SK-N-SH (cell line): Measurements from ENCODE around the gene TXNDC17. TPM values are rescaled to one million over a fixed set of nuclear protein-coding genes. Genes with fewer than 3 reads are reported as not detected.

Experiments
- CTCF ChIA-PET: fragments of 300-600, 350-600 bp; formaldehyde crosslinking; extraction: SDS; loops from one replicate; lab custom pipeline; 2021; lab: Yijun Ruan, JAX
- POLR2A ChIA-PET: fragments of 350-600 bp; sonication (Branson Sonifier 250); formaldehyde crosslinking; extraction: SDS; loops from one replicate; lab custom pipeline; 2020; ENCODE audit warnings: antibody characterized with exemption, inconsistent platforms; lab: Yijun Ruan, JAX
- DNase-seq: peaks from one replicate; pipeline ENCODE4 v3.0.0; 2012
- H2AFZ ChIP-seq: fragments of 200-600 bp; sonication (generic); 2 replicates; pipeline ENCODE4 v1.8.1; 2016; ENCODE audit warnings: antibody characterized with exemption, mild to moderate bottlenecking, low read depth
- H3F3A ChIP-seq: fragments of 200-600 bp; sonication (generic); replicated peaks from 2 replicates; pipeline ENCODE3; 2016; ENCODE audit warnings: antibody characterized with exemption, mild to moderate bottlenecking; ENCODE audit not compliant: insufficient read depth
- H3K27ac ChIP-seq, 2 experiments: fragments of 200-500 bp in 1 of 2; fragments of 200-600 bp in 1 of 2; sonication (Bioruptor generic) in 1 of 2; sonication (generic), shearing (Covaris generic) in 1 of 2; 2 replicates each; pipeline versions ENCODE4 v1.5.1 to v1.6.1; 2014 to 2016; ENCODE audit warnings: low read depth in 2 of 2, inconsistent platforms in 1 of 2, low read length in 1 of 2, mild to moderate bottlenecking in 1 of 2, mixed read lengths in 1 of 2
- H3K27me3 ChIP-seq: fragments of 200-600 bp; sonication (generic), shearing (Covaris generic); 2 replicates; pipeline ENCODE4 v1.6.1; 2016; ENCODE audit warnings: mixed run types; ENCODE audit not compliant: insufficient read depth
- H3K36me3 ChIP-seq, 2 experiments: fragments of 200-500 bp in 1 of 2; fragments of 200-600 bp in 1 of 2; sonication (Bioruptor generic) in 1 of 2; sonication (generic) in 1 of 2; replicated peaks in 1 of 2; 2 replicates each; pipeline versions ENCODE3 to v1.5.1; 2014 to 2016; ENCODE audit warnings: low read length in 1 of 2, mild to moderate bottlenecking in 1 of 2; ENCODE audit not compliant: insufficient read depth in 2 of 2, control insufficient read depth in 1 of 2
- H3K4me1 ChIP-seq, 2 experiments: fragments of 200-500 bp in 1 of 2; fragments of 200-600 bp in 1 of 2; sonication (Bioruptor generic) in 1 of 2; sonication (generic), shearing (Covaris generic) in 1 of 2; 2 replicates each; pipeline versions ENCODE4 v1.5.1 to v1.6.1; 2014 to 2016; ENCODE audit warnings: low read depth in 1 of 2, low read length in 1 of 2, mixed run types in 1 of 2; ENCODE audit not compliant: insufficient read depth in 2 of 2, control insufficient read depth in 1 of 2
- H3K4me2 ChIP-seq: fragments of 200-600 bp; sonication (generic), shearing (Covaris generic); 2 replicates; pipeline ENCODE4 v1.6.1; 2017; ENCODE audit warnings: mixed run types
- H3K4me3 ChIP-seq, 2 experiments: fragments of 200-500 bp in 1 of 2; fragments of 200-600 bp in 1 of 2; sonication (Bioruptor generic) in 1 of 2; sonication (generic), shearing (Covaris generic) in 1 of 2; 2 replicates each; pipeline versions ENCODE4 v1.5.1 to v1.8.1; 2014 to 2016; ENCODE audit warnings: low read depth in 2 of 2, inconsistent platforms in 1 of 2, low read length in 1 of 2, mild to moderate bottlenecking in 1 of 2, mixed read lengths in 1 of 2, moderate library complexity in 1 of 2
- H3K79me2 ChIP-seq: fragments of 200-600 bp; sonication (generic); 2 replicates; pipeline ENCODE4 v1.8.1; 2017; ENCODE audit warnings: mild to moderate bottlenecking; ENCODE audit not compliant: insufficient read depth
- H3K9ac ChIP-seq: fragments of 200-600 bp; sonication (generic); 2 replicates; pipeline ENCODE4 v1.6.1; 2017; ENCODE audit warnings: mixed run types
- H3K9me2 ChIP-seq: fragments of 200-600 bp; sonication (generic); 2 replicates; pipeline ENCODE4 v1.6.1; 2017; ENCODE audit warnings: mixed run types
- H3K9me3 ChIP-seq: fragments of 200-600 bp; sonication (generic); 2 replicates; pipeline ENCODE4 v1.6.1; 2017; ENCODE audit warnings: mixed run types, mild to moderate bottlenecking, moderate library complexity
- H4K20me1 ChIP-seq: fragments of 200-600 bp; sonication (generic); 2 replicates; pipeline ENCODE4 v1.6.1; 2017; ENCODE audit warnings: mild to moderate bottlenecking, mixed run types; ENCODE audit not compliant: insufficient read depth
- MXI1 ChIP-seq: IDR thresholded peaks from 2 replicates; pipeline ENCODE4 v1.6.1; 2012; ENCODE audit warnings: mild to moderate bottlenecking, low read depth, low read length, improper control_type of control experiment
- RCOR1 ChIP-seq: fragments of 150-350 bp; IDR thresholded peaks from 2 replicates; pipeline ENCODE4 v1.6.1; 2017; ENCODE audit warnings: antibody characterized with exemption, low read length
- RFX5 ChIP-seq: IDR thresholded peaks from 2 replicates; pipeline ENCODE4 v1.6.1; 2012; ENCODE audit warnings: mild to moderate bottlenecking, improper control_type of control experiment, low read length
- SIN3A ChIP-seq: IDR thresholded peaks from 2 replicates; pipeline ENCODE4 v1.6.1; 2012; ENCODE audit warnings: low read depth, mild to moderate bottlenecking, low read length, moderate library complexity, borderline replicate concordance
- SMC3 ChIP-seq: IDR thresholded peaks from 2 replicates; pipeline ENCODE4 v1.6.1; 2012; ENCODE audit warnings: low read depth, low read length, improper control_type of control experiment
- TEAD4 ChIP-seq: IDR thresholded peaks from 2 replicates; pipeline ENCODE4 v1.4.0; 2012; ENCODE audit warnings: mild to moderate bottlenecking, borderline replicate concordance; ENCODE audit not compliant: insufficient read depth
- YY1 ChIP-seq: IDR thresholded peaks from 2 replicates; pipeline ENCODE4 v1.4.0; 2012; ENCODE audit warnings: low read depth, mild to moderate bottlenecking
- WGBS: methylation state at CpG from one replicate; pipeline ENCODE4 v1.1.6; 2017; ENCODE audit warnings: low lambda C conversion rate; 5-methylcytosine and 5-hydroxymethylcytosine counted together
- polyA plus RNA-seq, 3 experiments: library from polyadenylated mRNA; depleted of rRNA; stranded (reverse); fragments of >200 nt; gene quantifications; 2 replicates each; pipeline ENCODE4 v1.2.3, GENCODE V29; 2012

Gene TXNDC17
- polyA plus RNA-seq, 1 of the 3 experiments (the other 2 are of a cell fraction): 644 TPM

GRCh38 chr17:6639586-6640535 is 999 bp upstream of the TXNDC17 start:
- peak overlapping the region; percentile 87 for H3K4me2 ChIP-seq
- H3F3A ChIP-seq: peaks cover 18% of the 10 kb centered on the region
- no peaks in the 10 kb centered on the region for H3K9me3 ChIP-seq
- peaks cover 53% of the 10 kb centered on the region for H3K79me2 ChIP-seq
- WGBS: under 1% methylated on average over 35 of the region's 67 CpGs
- DNase-seq: no peak
- CTCF ChIA-PET: interaction anchor here (0.6 to 1.0 kb wide), 2 partner anchors 167 to 169 kb away, joined by 3 to 4 read pairs; no protein-coding TSS in a partner anchor
- H3K9me2 ChIP-seq: no peaks in the 10 kb centered on the region
- TF ChIP-seq SIN3A: no peak
- TF ChIP-seq RCOR1: no peak
- POLR2A ChIA-PET: interaction anchor here (0.8 kb wide), 1 partner anchor 11 kb away, joined by 3 read pairs; the partner anchor contains the start of genes C17orf100 and MED31
- H3K4me1 ChIP-seq: peaks cover 9 to 14% of the 10 kb centered on the region in 2 experiments; a peak in 2 of 4 replicates
- H3K27ac ChIP-seq: peak overlapping the region; percentile 90 to 100
- no peaks in the 10 kb centered on the region; the same call in 1 of the 2 replicates for H4K20me1 ChIP-seq
- peak overlapping the region; percentile 87 for H3K9ac ChIP-seq
- H3K36me3 ChIP-seq: peaks cover 29 to 35% of the 10 kb centered on the region in 2 experiments
- no peaks in the 10 kb centered on the region for H3K27me3 ChIP-seq
- peak overlapping the region; percentile 94 for H2AFZ ChIP-seq
- peak overlapping the region; percentile 89 to 93 for H3K4me3 ChIP-seq

- H3K79me2 ChIP-seq: peaks cover 68% of the 10 kb centered on the region
- H3K27me3 ChIP-seq: no peaks in the 10 kb centered on the region
- no peaks in the 10 kb centered on the region for H3K9me3 ChIP-seq
- H4K20me1 ChIP-seq: peaks cover 3% of the 10 kb centered on the region; the same call in 1 of the 2 replicates
- 4% methylated on average over 16 of the region's 20 CpGs for WGBS
- H3K36me3 ChIP-seq: peaks cover 38 to 41% of the 10 kb centered on the region in 2 experiments
- no peaks in the 10 kb centered on the region for H3K9me2 ChIP-seq
- ChIA-PET POLR2A (interaction anchor here (0.6 kb wide), 1 partner anchor 146 kb away, joined by 3 read pairs; no protein-coding TSS in a partner anchor), CTCF (interaction anchor here (1.1 to 2.0 kb wide), 3 partner anchors 9 to 25 kb away, joined by 4 read pairs; partner anchors contain the start of genes C17orf100 and MED31)
- H3K4me1 ChIP-seq: peaks cover 9 to 14% of the 10 kb centered on the region in 2 experiments; a peak in 2 of 4 replicates
- H3K4me3 ChIP-seq: peak overlapping the region; percentile 89 to 93
- peak overlapping the region; percentile 87 for H3K4me2 ChIP-seq
- peak overlapping the region; percentile 94 for H2AFZ ChIP-seq
- peak overlapping the region; percentile 90 to 100 for H3K27ac ChIP-seq
- peak; percentile 17; the same call in 1 of the 2 replicates for TF ChIP-seq MXI1
- TF ChIP-seq YY1: no peak
- DNase-seq: no peak
- H3F3A ChIP-seq: peaks cover 26% of the 10 kb centered on the region
- H3K9ac ChIP-seq: peak overlapping the region; percentile 87
These were observed 495 bp downstream of the TXNDC17 start for GRCh38 chr17:6641247-6641863.

GRCh38 chr17:6642592-6642991 is 1.7 kb downstream of the TXNDC17 start:
- peaks cover 48% of the 10 kb centered on the region in 2 experiments for H3K36me3 ChIP-seq
- peaks cover 76% of the 10 kb centered on the region for H3K79me2 ChIP-seq

More at GRCh38 chr17:6642592-6642991, 1.7 kb downstream of the TXNDC17 start:
- Histone ChIP-seq H3K9me3 (no peaks in the 10 kb centered on the region), H3K4me2 (peak overlapping the region; percentile 87), H2AFZ (no peak overlapping the region), H3K27me3 (no peaks in the 10 kb centered on the region), H3F3A (peaks cover 30% of the 10 kb centered on the region), H3K4me3 (no peak overlapping the region; a peak in 1 of 4 replicates), H3K9ac (0 out of 2 replicates have a peak overlapping the region, but pooled peaks have one; percentile 87), H3K27ac (peak overlapping the region; percentile 6 to 90; a peak in 2 of 4 replicates), H3K4me1 (peaks cover 9 to 14% of the 10 kb centered on the region in 2 experiments; a peak in 2 of 4 replicates), H4K20me1 (peaks cover 3% of the 10 kb centered on the region; the same call in 1 of the 2 replicates), H3K9me2 (no peaks in the 10 kb centered on the region)
- no peak for TF ChIP-seq RFX5
- TF ChIP-seq SMC3: no peak
- TF ChIP-seq TEAD4: no peak
- CTCF ChIA-PET: interaction anchor here (1.6 to 2.0 kb wide), 2 partner anchors 9 to 24 kb away, joined by 4 read pairs; partner anchors contain the start of genes C17orf100 and MED31
- POLR2A ChIA-PET: interaction anchor here (0.8 kb wide), 1 partner anchor 390 kb away, joined by 3 read pairs; no protein-coding TSS in a partner anchor
- WGBS: 74% methylated on average over 2 of the region's 2 CpGs
- no peak for DNase-seq
